Fibroblast of the conjunctiva (primary cell): ENCODE data around the gene PDPN.
A peak's percentile ranks its signal among the peaks of the same experiment; 100 is the strongest.

Source experiments
- DNase-seq: peaks from one replicate; pipeline ENCODE4 v3.0.0-alpha.2; 2010; ENCODE audit warnings: low read depth

PDPN gene

GRCh38 chr1:13617773-13618172 is 34.1 kb downstream of the PDPN start:
- DNase-seq = no peak

- DNase-seq = no peak
Observed at GRCh38 chr1:13618483-13618882, 34.9 kb downstream of the PDPN start.

- peak; percentile 55 for DNase-seq
Observed at GRCh38 chr1:13619909-13620308, 36.3 kb downstream of the PDPN start.

- no peak for DNase-seq
Observed at GRCh38 chr1:13620825-13621224, 37.2 kb downstream of the PDPN start.

- no peak for DNase-seq
Observed at GRCh38 chr1:13622446-13622845, 38.8 kb downstream of the PDPN start.

GRCh38 chr1:13623021-13623637 is 39.5 kb downstream of the PDPN start:
- DNase-seq = no peak

GRCh38 chr1:13624526-13624925 is 40.9 kb downstream of the PDPN start:
- no peak for DNase-seq

- DNase-seq = no peak
Observed at GRCh38 chr1:13627127-13627526, 43.5 kb downstream of the PDPN start.

- no peak for DNase-seq
Observed at GRCh38 chr1:13628218-13628617, 44.6 kb downstream of the PDPN start.

- DNase-seq = no peak
Observed at GRCh38 chr1:13628711-13629110, 45.1 kb downstream of the PDPN start.

- DNase-seq = no peak
Observed at GRCh38 chr1:13642306-13643004, 58.8 kb downstream of the PDPN start.

- DNase-seq = no peak
Observed at GRCh38 chr1:13643017-13643416, 59.4 kb downstream of the PDPN start.

GRCh38 chr1:13646521-13646920 is 62.9 kb downstream of the PDPN start:
- no peak for DNase-seq

GRCh38 chr1:13651279-13651678 is 67.6 kb downstream of the PDPN start:
- no peak for DNase-seq

- no peak for DNase-seq
Observed at GRCh38 chr1:13652238-13652637, 68.6 kb downstream of the PDPN start.

GRCh38 chr1:13661539-13661938 is 77.9 kb downstream of the PDPN start:
- DNase-seq = peak; percentile 12

- peak; percentile 56 for DNase-seq
Observed at GRCh38 chr1:13662493-13662892, 78.9 kb downstream of the PDPN start.

GRCh38 chr1:13663969-13664368 is 80.3 kb downstream of the PDPN start:
- no peak for DNase-seq

- no peak for DNase-seq
Observed at GRCh38 chr1:13664451-13664850, 80.8 kb downstream of the PDPN start.

- DNase-seq = no peak
Observed at GRCh38 chr1:13666317-13666716, 82.7 kb downstream of the PDPN start.
